ENCODE data around the gene MTMR6.
"Not testable (repeated sequence)": the region's sequence is repeated elsewhere in the genome, so short reads cannot be mapped to it uniquely, and the experiment has no call there.

MTMR6 gene

DNA sequence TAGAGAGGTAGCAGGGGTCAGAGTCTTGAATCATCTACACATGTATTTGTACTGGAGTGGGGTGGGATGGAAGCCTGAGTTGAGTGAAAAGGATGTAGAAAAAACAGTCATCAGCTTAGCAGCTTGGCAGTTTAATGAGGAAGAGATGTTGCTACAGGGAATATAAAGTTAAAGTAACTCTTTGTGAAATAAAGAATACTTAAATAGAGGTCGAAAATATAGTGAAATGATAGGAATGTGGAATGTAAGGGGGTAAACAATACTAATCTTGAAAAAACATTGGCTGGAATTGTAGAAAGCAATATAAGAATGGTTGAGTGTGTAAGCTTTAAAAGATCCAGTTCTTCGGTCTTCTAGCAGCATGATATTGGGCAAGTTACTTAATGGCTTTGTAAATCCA lies 36.8 kb upstream of the MTMR6 start:
- H3K27me3 ChIP-seq (ENCODE audit: insufficient read depth, poor library complexity, severe bottlenecking) = no peaks in the 10 kb centered on the region
- no peak overlapping the region for H3K27ac ChIP-seq (ENCODE audit: poor library complexity, severe bottlenecking)
- H3K36me3 ChIP-seq (ENCODE audit: low read depth) = peaks cover 100% of the 10 kb centered on the region
- TF ChIP-seq, protein P1, sequence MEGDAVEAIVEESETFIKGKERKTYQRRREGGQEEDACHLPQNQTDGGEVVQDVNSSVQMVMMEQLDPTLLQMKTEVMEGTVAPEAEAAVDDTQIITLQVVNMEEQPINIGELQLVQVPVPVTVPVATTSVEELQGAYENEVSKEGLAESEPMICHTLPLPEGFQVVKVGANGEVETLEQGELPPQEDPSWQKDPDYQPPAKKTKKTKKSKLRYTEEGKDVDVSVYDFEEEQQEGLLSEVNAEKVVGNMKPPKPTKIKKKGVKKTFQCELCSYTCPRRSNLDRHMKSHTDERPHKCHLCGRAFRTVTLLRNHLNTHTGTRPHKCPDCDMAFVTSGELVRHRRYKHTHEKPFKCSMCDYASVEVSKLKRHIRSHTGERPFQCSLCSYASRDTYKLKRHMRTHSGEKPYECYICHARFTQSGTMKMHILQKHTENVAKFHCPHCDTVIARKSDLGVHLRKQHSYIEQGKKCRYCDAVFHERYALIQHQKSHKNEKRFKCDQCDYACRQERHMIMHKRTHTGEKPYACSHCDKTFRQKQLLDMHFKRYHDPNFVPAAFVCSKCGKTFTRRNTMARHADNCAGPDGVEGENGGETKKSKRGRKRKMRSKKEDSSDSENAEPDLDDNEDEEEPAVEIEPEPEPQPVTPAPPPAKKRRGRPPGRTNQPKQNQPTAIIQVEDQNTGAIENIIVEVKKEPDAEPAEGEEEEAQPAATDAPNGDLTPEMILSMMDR (IDR thresholded peaks at IDR 0.05; ENCODE audit: poor library complexity, severe bottlenecking) = no peak
- no peaks in the 10 kb centered on the region for H3K9me3 ChIP-seq (ENCODE audit: severe bottlenecking)
- no peak overlapping the region for H3K4me3 ChIP-seq (ENCODE audit: severe bottlenecking)
- ATAC-seq (ENCODE audit: low read depth) = no peak
- H3K4me1 ChIP-seq (ENCODE audit: insufficient read depth, poor library complexity, severe bottlenecking) = peaks cover 6% of the 10 kb centered on the region
- no peak for DNase-seq (ENCODE audit: low spot score)

DNA sequence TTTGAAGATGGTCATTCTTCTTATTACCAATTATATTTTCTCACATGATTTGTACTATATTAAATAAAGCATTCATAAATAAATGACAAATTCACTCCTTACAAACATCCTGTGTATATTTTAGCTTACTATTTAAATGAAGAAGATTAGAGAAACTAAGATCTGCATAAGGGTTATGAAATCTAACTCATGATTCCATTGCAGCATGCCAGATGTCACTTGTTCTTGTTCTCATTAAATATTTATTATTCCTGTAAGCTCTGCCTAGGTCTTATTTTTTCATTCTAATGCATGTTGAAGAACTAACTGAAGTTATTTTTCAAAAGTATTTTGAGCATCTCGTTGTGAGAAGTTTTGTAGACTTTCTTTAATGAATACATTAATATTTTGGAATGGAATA lies 32.5 kb upstream of the MTMR6 start:
- no peak for ATAC-seq (ENCODE audit: low read depth)
- Histone ChIP-seq H3K9me3 (ENCODE audit: severe bottlenecking) (no peaks in the 10 kb centered on the region), H3K36me3 (ENCODE audit: low read depth) (peaks cover 95% of the 10 kb centered on the region), H3K4me1 (ENCODE audit: insufficient read depth, poor library complexity, severe bottlenecking) (peaks cover 38% of the 10 kb centered on the region), H3K27ac (ENCODE audit: poor library complexity, severe bottlenecking) (peak overlapping the region; percentile 92), H3K4me3 (ENCODE audit: severe bottlenecking) (no peak overlapping the region), H3K27me3 (ENCODE audit: insufficient read depth, poor library complexity, severe bottlenecking) (no peaks in the 10 kb centered on the region)
- DNase-seq (ENCODE audit: low spot score) = no peak
- TF ChIP-seq, protein P1 (IDR thresholded peaks at IDR 0.05; ENCODE audit: poor library complexity, severe bottlenecking) = no peak

DNA sequence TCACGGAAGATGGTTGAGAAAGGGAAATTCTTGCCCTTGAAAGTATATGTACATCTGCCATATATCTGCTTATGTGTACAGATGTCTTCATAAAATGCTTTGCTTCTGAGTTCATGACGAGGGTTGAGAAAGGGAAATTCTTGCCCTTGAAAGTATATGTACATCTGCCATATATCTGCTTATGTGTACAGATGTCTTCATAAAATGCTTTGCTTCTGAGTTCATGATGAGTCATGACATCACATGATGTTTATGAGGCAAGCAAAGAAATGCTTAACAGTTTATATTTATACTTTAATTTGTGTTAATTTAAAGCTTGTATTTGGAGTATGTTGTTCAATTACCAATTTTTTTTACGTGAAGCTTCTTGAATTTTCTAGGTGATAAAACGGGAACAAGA lies 31.7 kb upstream of the MTMR6 start:
- H3K27me3 ChIP-seq (ENCODE audit: insufficient read depth, poor library complexity, severe bottlenecking); H3K4me3 ChIP-seq (ENCODE audit: severe bottlenecking); DNase-seq (ENCODE audit: low spot score); H3K9me3 ChIP-seq (ENCODE audit: severe bottlenecking): not testable (repeated sequence)
- ATAC-seq (ENCODE audit: low read depth) = peak; percentile 78
- H3K4me1 ChIP-seq (ENCODE audit: insufficient read depth, poor library complexity, severe bottlenecking) = peaks cover 38% of the 10 kb centered on the region
- peak overlapping the region; percentile 92 for H3K27ac ChIP-seq (ENCODE audit: poor library complexity, severe bottlenecking)
- H3K36me3 ChIP-seq (ENCODE audit: low read depth) = peaks cover 95% of the 10 kb centered on the region

DNA sequence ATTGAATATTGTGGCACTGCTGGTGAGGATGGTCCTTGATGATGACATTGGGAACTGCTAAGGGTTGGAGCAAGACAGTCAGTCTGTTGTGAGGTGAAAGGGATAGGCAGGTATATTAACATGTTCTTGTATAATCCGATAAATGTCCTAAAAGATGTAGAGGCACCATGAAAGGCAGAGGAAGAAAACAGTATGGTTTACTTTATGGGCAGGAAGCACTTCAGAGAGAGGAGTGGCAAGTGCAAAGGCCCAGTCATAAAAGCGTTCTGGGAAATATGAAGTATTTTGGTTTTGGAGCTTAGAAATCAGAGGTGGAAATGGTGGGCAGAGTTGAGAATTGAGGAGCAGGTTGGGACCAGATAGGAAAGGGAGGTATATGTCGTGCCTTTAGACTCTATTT lies 23.6 kb upstream of the MTMR6 start:
- H3K27me3 ChIP-seq (ENCODE audit: insufficient read depth, poor library complexity, severe bottlenecking) = no peaks in the 10 kb centered on the region
- H3K4me3 ChIP-seq (ENCODE audit: severe bottlenecking) = no peak overlapping the region
- H3K9me3 ChIP-seq (ENCODE audit: severe bottlenecking) = no peaks in the 10 kb centered on the region
- no peak overlapping the region for H3K27ac ChIP-seq (ENCODE audit: poor library complexity, severe bottlenecking)
- H3K4me1 ChIP-seq (ENCODE audit: insufficient read depth, poor library complexity, severe bottlenecking) = peaks cover 1% of the 10 kb centered on the region
- peaks cover 98% of the 10 kb centered on the region for H3K36me3 ChIP-seq (ENCODE audit: low read depth)
- TF ChIP-seq, protein P1 (IDR thresholded peaks at IDR 0.05; ENCODE audit: poor library complexity, severe bottlenecking) = no peak
- ATAC-seq (ENCODE audit: low read depth) (no peak), DNase-seq (ENCODE audit: low spot score) (no peak)

DNA sequence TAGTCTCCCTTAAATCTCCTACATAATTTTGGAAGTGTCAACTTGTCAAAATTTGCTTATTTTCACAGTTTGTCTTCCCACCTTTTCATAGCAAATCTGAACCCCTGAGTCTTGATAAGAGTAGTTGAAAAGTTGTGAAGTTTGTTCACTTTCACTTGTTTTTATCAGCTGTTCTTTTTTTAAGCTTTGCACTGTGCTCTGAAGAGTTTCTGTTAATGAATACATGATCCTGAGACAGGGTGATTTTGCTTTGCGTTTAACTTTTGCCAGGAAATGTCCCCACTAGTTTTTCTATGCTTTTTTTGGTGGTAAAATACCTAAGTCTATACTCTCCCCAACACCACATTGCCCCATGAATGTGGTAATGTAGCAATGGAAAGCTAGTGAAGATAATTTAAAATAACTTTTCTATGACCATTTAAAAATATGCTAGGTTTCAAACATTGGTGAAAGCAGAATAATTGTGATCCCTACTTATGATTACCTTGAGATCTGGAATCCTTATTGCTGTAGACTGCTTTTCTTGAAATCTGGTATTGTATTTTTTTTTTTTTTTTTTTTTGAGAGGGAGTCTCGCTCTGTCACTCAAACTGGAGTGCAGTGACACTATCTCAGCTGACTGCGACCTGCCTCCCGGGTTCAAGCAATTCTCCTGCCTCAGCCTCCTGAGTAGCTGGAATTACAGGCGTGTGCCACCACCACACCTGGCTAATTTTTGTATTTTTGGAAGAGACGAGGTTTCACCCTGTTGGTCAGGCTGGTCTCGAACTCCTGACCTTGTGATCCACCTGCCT lies 19.6 kb upstream of the MTMR6 start:
- H3K9me3 ChIP-seq (ENCODE audit: severe bottlenecking) = no peaks in the 10 kb centered on the region
- H3K4me3 ChIP-seq (ENCODE audit: severe bottlenecking) = no peak overlapping the region
- DNase-seq (ENCODE audit: low spot score) (no peak), ATAC-seq (ENCODE audit: low read depth) (no peak)
- no peaks in the 10 kb centered on the region for H3K27me3 ChIP-seq (ENCODE audit: insufficient read depth, poor library complexity, severe bottlenecking)
- TF ChIP-seq, protein P1 (IDR thresholded peaks at IDR 0.05; ENCODE audit: poor library complexity, severe bottlenecking) = no peak
- peaks cover 15% of the 10 kb centered on the region for H3K4me1 ChIP-seq (ENCODE audit: insufficient read depth, poor library complexity, severe bottlenecking)
- peaks cover 88% of the 10 kb centered on the region for H3K36me3 ChIP-seq (ENCODE audit: low read depth)
- H3K27ac ChIP-seq (ENCODE audit: poor library complexity, severe bottlenecking) = no peak overlapping the region
